HepG2 (cell line): ENCODE data around the gene GTPBP6. TPM values are rescaled to one million over a fixed set of nuclear protein-coding genes. Genes with fewer than 3 reads are reported as not detected.

Experiments used
- ARID2 ChIP-seq: sonication (generic); formaldehyde crosslinking; IDR thresholded peaks from 2 replicates; pipeline ENCODE4 v1.8.1; 2022; ENCODE audit warnings: mild to moderate bottlenecking, missing genetic modification reagents, borderline replicate concordance
- CCDC6 ChIP-seq: sonication (generic); formaldehyde crosslinking; IDR thresholded peaks from 2 replicates; pipeline ENCODE4 v1.8.1; 2022; ENCODE audit warnings: mild to moderate bottlenecking, missing genetic modification reagents, moderate library complexity
- DR1 ChIP-seq: sonication (generic); formaldehyde crosslinking; IDR thresholded peaks from 2 replicates; pipeline ENCODE4 v1.8.0; 2021; ENCODE audit warnings: mild to moderate bottlenecking, missing genetic modification reagents, inconsistent platforms
- EEA1 ChIP-seq: sonication (generic); formaldehyde crosslinking; IDR thresholded peaks from 2 replicates; pipeline ENCODE4 v1.5.1; 2020; ENCODE audit warnings: mild to moderate bottlenecking, missing genetic modification reagents, borderline replicate concordance
- ELF1 ChIP-seq: sonication (generic); formaldehyde crosslinking; IDR thresholded peaks from 2 replicates; pipeline ENCODE4 v1.4.0; 2020; ENCODE audit warnings: missing genetic modification reagents
- HDAC2 ChIP-seq: sonication (generic); formaldehyde crosslinking; IDR thresholded peaks from 2 replicates; pipeline ENCODE4 v1.4.0; 2020; ENCODE audit warnings: missing genetic modification reagents
- HNRNPL ChIP-seq: fragments of 200-400 bp; formaldehyde crosslinking; IDR thresholded peaks from 2 replicates; pipeline ENCODE4 v1.6.1; 2017; ENCODE audit warnings: mild to moderate bottlenecking, low read depth, low read length
- HNRNPLL ChIP-seq: fragments of 200-400 bp; formaldehyde crosslinking; IDR thresholded peaks from 2 replicates; pipeline ENCODE4 v1.6.1; 2017; ENCODE audit warnings: mild to moderate bottlenecking, low read depth, low read length; ENCODE audit not compliant: poor library complexity, severe bottlenecking
- JARID2 ChIP-seq: sonication (generic); formaldehyde crosslinking; IDR thresholded peaks from 2 replicates; pipeline ENCODE4 v1.8.1; 2023; ENCODE audit warnings: missing genetic modification reagents, inconsistent platforms; ENCODE audit not compliant: insufficient replicate concordance
- JDP2 ChIP-seq: sonication (generic); formaldehyde crosslinking; IDR thresholded peaks from 2 replicates; pipeline ENCODE4 v1.8.1; 2022; ENCODE audit warnings: missing genetic modification reagents, borderline replicate concordance
- RELA ChIP-seq: sonication (generic); formaldehyde crosslinking; IDR thresholded peaks from 2 replicates; pipeline ENCODE4 v1.4.0; 2020; ENCODE audit warnings: missing genetic modification reagents
- ZMAT3 ChIP-seq: sonication (generic); formaldehyde crosslinking; conservative IDR thresholded peaks from 2 replicates; pipeline ENCODE4 v1.7.0; 2021; ENCODE audit warnings: missing genetic modification reagents
- ZMYM2 ChIP-seq: sonication (generic); formaldehyde crosslinking; IDR thresholded peaks from 2 replicates; pipeline ENCODE4 v1.8.0; 2022; ENCODE audit warnings: mild to moderate bottlenecking, missing genetic modification reagents
- ZNF350 ChIP-seq: sonication (generic); formaldehyde crosslinking; IDR thresholded peaks from 2 replicates; pipeline ENCODE4 v1.4.0; 2020; ENCODE audit warnings: mild to moderate bottlenecking, low read depth, missing genetic modification reagents, borderline replicate concordance
- ZNF468 ChIP-seq: sonication (generic); formaldehyde crosslinking; IDR thresholded peaks from 2 replicates; pipeline ENCODE4 v1.8.0; 2022; ENCODE audit warnings: mild to moderate bottlenecking, moderate library complexity, missing genetic modification reagents
- ZNF850 ChIP-seq: sonication (generic); formaldehyde crosslinking; conservative IDR thresholded peaks from 2 replicates; pipeline ENCODE4 v1.9.0; 2021; ENCODE audit warnings: mild to moderate bottlenecking, missing genetic modification reagents
- polyA plus RNA-seq, 8 experiments: library from polyadenylated mRNA; depleted of rRNA in 3 of 8; stranded (reverse) in 7 of 8; unstranded in 1 of 8; fragments of >200 nt; fragmentation: Illumina TruSeq in 4 of 8; extraction: Trizol in 4 of 8; gene quantifications; 2 replicates each; pipeline versions ENCODE4 v1.2.1 to v1.2.3, GENCODE V29; 2011 to 2016; ENCODE audit warnings: low read depth in 4 of 8, missing spikeins in 1 of 8, mixed read lengths in 1 of 8; ENCODE audit not compliant: insufficient read depth in 1 of 8
- total RNA-seq, 5 experiments: library from RNA; depleted of rRNA; stranded (reverse); fragments of >200 nt; fragmentation: Illumina TruSeq; extraction: Trizol; gene quantifications; 2 replicates each; pipeline ENCODE4 v1.2.3, GENCODE V29; 2016; ENCODE audit warnings: low read depth in 1 of 5
- TF ChIP-seq, protein P1 (sequence below): sonication (generic); formaldehyde crosslinking; IDR thresholded peaks from 2 replicates; pipeline ENCODE4 v1.4.0; 2020; ENCODE audit warnings: mild to moderate bottlenecking, missing genetic modification reagents
- TF ChIP-seq, protein P2 (sequence below): sonication (generic); formaldehyde crosslinking; IDR thresholded peaks from 2 replicates; pipeline ENCODE4 v1.8.1; 2023; ENCODE audit warnings: mild to moderate bottlenecking, missing genetic modification reagents, borderline replicate concordance
- TF ChIP-seq, protein P3 (sequence below): sonication (generic); formaldehyde crosslinking; IDR thresholded peaks from 2 replicates; pipeline ENCODE4 v1.8.1; 2022; ENCODE audit warnings: mild to moderate bottlenecking, missing genetic modification reagents
- TF ChIP-seq, protein P4 (sequence below): IDR thresholded peaks from 2 replicates; pipeline ENCODE4 v1.6.1; 2016; ENCODE audit warnings: low read depth, borderline replicate concordance

Gene GTPBP6
- total and polyA plus RNA-seq, 2 of the 13 experiments (the other 11 are each of a cell fraction or from before 2014, with no cell fraction given): 20.2 to 39.6 TPM

- TF ChIP-seq RELA (CRISPR knock-in tag) (no peak), ZNF850 (CRISPR knock-in tag) (no peak), ZMAT3 (CRISPR knock-in tag) (no peak), CCDC6 (CRISPR knock-in tag) (no peak), HDAC2 (CRISPR knock-in tag) (no peak), ZMYM2 (CRISPR knock-in tag) (no peak), ZNF350 (no peak; the same call in 1 of the 2 replicates), ELF1 (CRISPR knock-in tag) (no peak), HNRNPLL (peak; percentile 24), ARID2 (CRISPR knock-in tag) (no peak), EEA1 (CRISPR knock-in tag) (no peak), DR1 (CRISPR knock-in tag) (no peak), JARID2 (CRISPR knock-in tag) (no peak), HNRNPL (no peak), JDP2 (CRISPR knock-in tag) (no peak), ZNF468 (CRISPR knock-in tag) (0 out of 2 replicates have a peak, but pooled peaks have one; percentile 44)
- TF ChIP-seq, protein P1, sequence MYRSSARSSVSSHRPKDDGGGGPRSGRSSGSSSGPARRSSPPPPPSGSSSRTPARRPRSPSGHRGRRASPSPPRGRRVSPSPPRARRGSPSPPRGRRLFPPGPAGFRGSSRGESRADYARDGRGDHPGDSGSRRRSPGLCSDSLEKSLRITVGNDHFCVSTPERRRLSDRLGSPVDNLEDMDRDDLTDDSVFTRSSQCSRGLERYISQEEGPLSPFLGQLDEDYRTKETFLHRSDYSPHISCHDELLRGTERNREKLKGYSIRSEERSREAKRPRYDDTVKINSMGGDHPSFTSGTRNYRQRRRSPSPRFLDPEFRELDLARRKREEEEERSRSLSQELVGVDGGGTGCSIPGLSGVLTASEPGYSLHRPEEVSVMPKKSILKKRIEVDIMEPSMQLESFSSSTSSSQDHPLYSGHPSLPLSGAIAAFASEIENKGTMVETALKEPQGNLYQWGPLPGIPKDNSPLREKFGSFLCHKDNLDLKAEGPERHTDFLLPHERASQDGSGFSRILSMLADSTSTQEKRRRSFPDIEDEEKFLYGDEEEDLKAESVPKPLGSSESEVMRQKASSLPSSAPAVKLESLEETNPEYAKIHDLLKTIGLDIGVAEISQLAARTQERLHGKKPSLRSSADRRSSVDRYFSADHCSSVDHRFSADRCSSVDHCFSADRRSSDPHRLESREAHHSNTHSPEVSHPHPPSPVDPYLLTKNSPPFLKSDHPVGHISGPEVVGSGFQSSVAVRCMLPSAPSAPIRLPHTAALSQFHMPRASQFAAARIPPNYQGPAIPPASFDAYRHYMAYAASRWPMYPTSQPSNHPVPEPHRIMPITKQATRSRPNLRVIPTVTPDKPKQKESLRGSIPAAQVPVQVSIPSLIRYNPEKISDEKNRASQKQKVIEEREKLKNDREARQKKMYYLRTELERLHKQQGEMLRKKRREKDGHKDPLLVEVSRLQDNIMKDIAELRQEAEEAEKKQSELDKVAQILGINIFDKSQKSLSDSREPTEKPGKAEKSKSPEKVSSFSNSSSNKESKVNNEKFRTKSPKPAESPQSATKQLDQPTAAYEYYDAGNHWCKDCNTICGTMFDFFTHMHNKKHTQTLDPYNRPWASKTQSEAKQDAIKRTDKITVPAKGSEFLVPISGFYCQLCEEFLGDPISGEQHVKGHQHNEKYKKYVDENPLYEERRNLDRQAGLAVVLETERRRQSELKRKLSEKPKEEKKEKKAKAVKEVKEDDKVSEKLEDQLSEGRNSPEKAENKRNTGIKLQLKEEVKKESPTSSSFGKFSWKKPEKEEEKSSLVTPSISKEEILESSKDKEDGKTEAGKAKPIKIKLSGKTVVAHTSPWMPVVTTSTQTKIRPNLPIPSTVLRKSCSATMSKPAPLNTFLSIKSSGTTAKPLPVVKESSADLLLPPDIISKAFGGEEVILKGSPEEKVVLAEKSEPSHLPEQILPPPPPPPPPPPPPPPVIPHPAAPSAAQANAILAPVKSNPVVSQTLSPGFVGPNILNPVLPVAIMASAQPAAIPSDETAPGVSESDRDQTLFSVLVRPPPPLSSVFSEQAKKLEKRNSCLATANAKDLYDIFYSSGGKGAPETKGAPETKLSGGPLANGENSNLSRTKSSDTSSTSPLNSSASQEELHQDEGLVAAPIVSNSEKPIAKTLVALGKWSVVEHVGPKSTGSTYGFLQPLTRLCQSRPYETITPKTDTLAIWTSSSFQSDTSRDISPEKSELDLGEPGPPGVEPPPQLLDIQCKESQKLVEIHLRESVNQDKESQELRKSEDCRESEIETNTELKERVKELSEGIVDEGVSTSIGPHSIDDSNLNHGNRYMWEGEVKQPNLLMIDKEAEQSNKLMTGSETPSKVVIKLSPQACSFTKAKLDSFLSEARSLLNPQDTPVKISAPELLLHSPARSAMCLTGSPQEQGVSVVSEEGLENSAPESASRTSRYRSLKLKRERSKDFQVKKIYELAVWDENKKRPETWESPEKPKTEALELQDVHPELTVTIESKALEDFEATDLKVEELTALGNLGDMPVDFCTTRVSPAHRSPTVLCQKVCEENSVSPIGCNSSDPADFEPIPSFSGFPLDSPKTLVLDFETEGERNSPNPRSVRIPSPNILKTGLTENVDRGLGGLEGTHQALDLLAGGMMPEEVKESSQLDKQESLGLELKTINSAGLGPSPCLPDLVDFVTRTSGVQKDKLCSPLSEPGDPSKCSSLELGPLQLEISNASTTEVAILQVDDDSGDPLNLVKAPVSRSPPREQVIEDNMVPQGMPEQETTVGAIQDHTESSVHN (CRISPR knock-in tag): no peak
- TF ChIP-seq, protein P2, sequence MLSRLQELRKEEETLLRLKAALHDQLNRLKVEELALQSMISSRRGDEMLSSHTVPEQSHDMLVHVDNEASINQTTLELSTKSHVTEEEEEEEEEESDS (CRISPR knock-in tag): no peak
- TF ChIP-seq, protein P3, sequence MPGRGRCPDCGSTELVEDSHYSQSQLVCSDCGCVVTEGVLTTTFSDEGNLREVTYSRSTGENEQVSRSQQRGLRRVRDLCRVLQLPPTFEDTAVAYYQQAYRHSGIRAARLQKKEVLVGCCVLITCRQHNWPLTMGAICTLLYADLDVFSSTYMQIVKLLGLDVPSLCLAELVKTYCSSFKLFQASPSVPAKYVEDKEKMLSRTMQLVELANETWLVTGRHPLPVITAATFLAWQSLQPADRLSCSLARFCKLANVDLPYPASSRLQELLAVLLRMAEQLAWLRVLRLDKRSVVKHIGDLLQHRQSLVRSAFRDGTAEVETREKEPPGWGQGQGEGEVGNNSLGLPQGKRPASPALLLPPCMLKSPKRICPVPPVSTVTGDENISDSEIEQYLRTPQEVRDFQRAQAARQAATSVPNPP (CRISPR knock-in tag): no peak
- TF ChIP-seq, protein P4, sequence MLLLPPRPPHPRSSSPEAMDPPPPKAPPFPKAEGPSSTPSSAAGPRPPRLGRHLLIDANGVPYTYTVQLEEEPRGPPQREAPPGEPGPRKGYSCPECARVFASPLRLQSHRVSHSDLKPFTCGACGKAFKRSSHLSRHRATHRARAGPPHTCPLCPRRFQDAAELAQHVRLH (CRISPR knock-in tag): no peak
Measured at GRCh38 chrX:323721-324628, 5.4 kb upstream of the GTPBP6 start (continued).
